GM12878 (cell line): ENCODE measurements around the gene CPSF4L. TPM values are rescaled to one million over a fixed set of nuclear protein-coding genes. Genes with fewer than 3 reads are reported as not detected.

ENCODE experiments used
- ATAC-seq: fragments of 200-7000 bp; cut with Tn5 transposase; 3 replicates; pipeline ENCODE4 v1.9.1; 2020; ENCODE audit warnings: mild to moderate bottlenecking, moderate library complexity
- BruUV-seq: library from RNA; stranded (reverse); fragments of 400-500 nt; replicated peaks from 2 replicates; lab custom pipeline; 2021; lab: Mats Ljungman, UMichigan
- CTCF ChIA-PET: fragments of 300-600 bp; sonication (Branson Sonifier 250); formaldehyde crosslinking; extraction: SDS; loops from one replicate; lab custom pipeline; 2021; ENCODE audit warnings: inconsistent platforms; lab: Yijun Ruan, JAX
- POLR2A ChIA-PET: fragments of 350-600 bp; formaldehyde crosslinking; extraction: SDS; loops from one replicate; lab custom pipeline; 2021; ENCODE audit warnings: inconsistent platforms; lab: Charles Lee
- RAD21 ChIA-PET: fragments of 300-600 bp; sonication (Branson Sonifier 250); formaldehyde crosslinking; loops from one replicate; lab custom pipeline; 2023; ENCODE audit warnings: antibody characterized with exemption; ENCODE audit not compliant: unreplicated experiment; lab: Charles Lee
- SMC1A ChIA-PET: fragments of 300-600 bp; sonication (Branson Sonifier 250); formaldehyde crosslinking; loops from one replicate; lab custom pipeline; 2023; ENCODE audit not compliant: unreplicated experiment, uncharacterized antibody; lab: Charles Lee
- DNase-seq: peaks from one replicate; pipeline ENCODE4 v3.0.0-alpha.2; 2011; ENCODE audit warnings: low read depth, low spot score
- FAIRE-seq: peaks from 3 replicates; lab custom pipeline; 2011; peaks lifted over from hg19 to GRCh38; lab: Jason Lieb, UNC
- H2AFZ ChIP-seq: 2 replicates; pipeline ENCODE4 v1.6.0; 2011; ENCODE audit warnings: low read depth, low read length, control low read depth; ENCODE audit not compliant: control insufficient read depth
- H3K27ac ChIP-seq: 2 replicates; pipeline ENCODE4 v1.5.1; 2011; ENCODE audit warnings: control low read depth; ENCODE audit not compliant: control insufficient read depth, insufficient read depth
- H3K27me3 ChIP-seq, 2 experiments: replicated peaks in 1 of 2; 2 replicates each; pipeline versions ENCODE4 v1.6.0 to v1.6.1; 2011; ENCODE audit warnings: low read length in 1 of 2; ENCODE audit not compliant: control insufficient read depth in 2 of 2, insufficient read depth in 2 of 2
- H3K36me3 ChIP-seq, 2 experiments: 2 replicates each; pipeline ENCODE4 v1.5.1; 2011; ENCODE audit warnings: low read length in 1 of 2; ENCODE audit not compliant: control insufficient read depth in 2 of 2, insufficient read depth in 2 of 2
- H3K4me1 ChIP-seq: 2 replicates; pipeline ENCODE4 v1.6.1; 2011; ENCODE audit warnings: mild to moderate bottlenecking, low read length, moderate library complexity, mixed read lengths; ENCODE audit not compliant: control insufficient read depth, insufficient read depth
- H3K4me2 ChIP-seq: 2 replicates; pipeline ENCODE4 v1.6.0; 2011; ENCODE audit warnings: control low read depth; ENCODE audit not compliant: control insufficient read depth, insufficient read depth
- H3K4me3 ChIP-seq: fragments of 200-600 bp; sonication (generic); 2 replicates; pipeline ENCODE4 v1.5.1; 2016
- H3K79me2 ChIP-seq: 2 replicates; pipeline ENCODE4 v1.6.0; 2011; ENCODE audit warnings: low read length; ENCODE audit not compliant: control insufficient read depth, insufficient read depth
- H3K9ac ChIP-seq: 2 replicates; pipeline ENCODE4 v1.8.0; 2011; ENCODE audit warnings: low read length, control low read depth, mixed read lengths; ENCODE audit not compliant: control insufficient read depth, insufficient read depth
- H3K9me3 ChIP-seq: replicated peaks from 3 replicates; pipeline ENCODE4 v1.5.1; 2011; ENCODE audit warnings: mild to moderate bottlenecking, low read length; ENCODE audit not compliant: control insufficient read depth, insufficient read depth
- H4K20me1 ChIP-seq: 2 replicates; pipeline ENCODE4 v1.6.0; 2011; ENCODE audit not compliant: control insufficient read depth, insufficient read depth
- BACH1 ChIP-seq: fragments of 450-650 bp; IDR thresholded peaks from 2 replicates; pipeline ENCODE4 v1.6.1; 2017; ENCODE audit warnings: mild to moderate bottlenecking, borderline replicate concordance
- CBX5 ChIP-seq: sonication (generic); IDR thresholded peaks from 2 replicates; pipeline ENCODE4 v1.6.1; 2016; ENCODE audit warnings: low read depth, moderate library complexity, mild to moderate bottlenecking, inconsistent platforms
- CTCF ChIP-seq, 3 experiments: IDR thresholded peaks in 2 of 3; conservative IDR thresholded peaks in 1 of 3; 2 replicates each; pipeline ENCODE4 v1.5.1; 2011; ENCODE audit warnings: low read depth in 3 of 3, low read length in 3 of 3, mild to moderate bottlenecking in 3 of 3, control low read depth in 2 of 3, moderate library complexity in 2 of 3, inconsistent platforms in 1 of 3, mixed read lengths in 1 of 3; ENCODE audit not compliant: control insufficient read depth in 2 of 3, insufficient read depth in 1 of 3; ENCODE audit errors: extremely low read depth in 1 of 3
- EZH2 ChIP-seq: IDR thresholded peaks from 2 replicates; pipeline ENCODE4 v1.6.1; 2012; ENCODE audit warnings: low read depth, mild to moderate bottlenecking, control low read depth, inconsistent platforms, low read length, borderline replicate concordance; ENCODE audit not compliant: control insufficient read depth
- IKZF2 ChIP-seq, 2 experiments: fragments of 450-650 bp; IDR thresholded peaks; 2 replicates each; pipeline ENCODE4 v1.6.1; 2017; ENCODE audit warnings: mild to moderate bottlenecking in 2 of 2, moderate library complexity in 2 of 2
- JUNB ChIP-seq: IDR thresholded peaks from 2 replicates; pipeline ENCODE4 v1.6.1; 2016; ENCODE audit warnings: antibody characterized with exemption, mild to moderate bottlenecking
- KDM1A ChIP-seq: fragments of 200-600 bp; sonication (generic); IDR thresholded peaks from 2 replicates; pipeline ENCODE4 v1.6.1; 2016; ENCODE audit warnings: borderline replicate concordance
- LARP7 ChIP-seq: fragments of 450-650 bp; IDR thresholded peaks from 2 replicates; pipeline ENCODE4 v1.6.1; 2017; ENCODE audit warnings: mild to moderate bottlenecking
- MLLT1 ChIP-seq: fragments of 450-650 bp; IDR thresholded peaks from 2 replicates; pipeline ENCODE4 v1.6.1; 2016; ENCODE audit warnings: mild to moderate bottlenecking
- MYB ChIP-seq: fragments of 150-350 bp; IDR thresholded peaks from 2 replicates; pipeline ENCODE4 v1.6.1; 2014; ENCODE audit warnings: mild to moderate bottlenecking, low read depth, low read length, borderline replicate concordance
- NBN ChIP-seq: fragments of 450-650 bp; IDR thresholded peaks from 2 replicates; pipeline ENCODE4 v1.6.1; 2016
- RAD51 ChIP-seq: fragments of 450-650 bp; IDR thresholded peaks from 2 replicates; pipeline ENCODE4 v1.6.1; 2016; ENCODE audit warnings: moderate library complexity, mild to moderate bottlenecking, inconsistent platforms
- RELA ChIP-seq: fragments of 450-650 bp; IDR thresholded peaks from 2 replicates; pipeline ENCODE4 v1.8.0; 2014; ENCODE audit warnings: borderline replicate concordance; ENCODE audit not compliant: partially characterized antibody
- SMAD1 ChIP-seq: fragments of 450-650 bp; IDR thresholded peaks from 2 replicates; pipeline ENCODE4 v1.6.1; 2018; ENCODE audit warnings: mild to moderate bottlenecking, low read depth; ENCODE audit not compliant: partially characterized antibody
- SMAD5 ChIP-seq: IDR thresholded peaks from 2 replicates; pipeline ENCODE4 v1.6.1; 2016; ENCODE audit warnings: antibody characterized with exemption, low read depth
- SP1 ChIP-seq: IDR thresholded peaks from one replicate; pipeline ENCODE4 v1.6.1; 2011; ENCODE audit warnings: low read depth, low read length
- SUZ12 ChIP-seq: fragments of 200-600 bp; sonication (generic); IDR thresholded peaks from one replicate; pipeline ENCODE4 v1.6.1; 2018; ENCODE audit warnings: antibody characterized with exemption, mild to moderate bottlenecking; ENCODE audit not compliant: unreplicated experiment
- ZNF592 ChIP-seq: fragments of 450-650 bp; IDR thresholded peaks from 2 replicates; pipeline ENCODE4 v1.6.1; 2017; ENCODE audit warnings: mild to moderate bottlenecking, moderate library complexity
- WGBS: methylation state at CpG from one replicate; pipeline ENCODE4 v1.1.6; 2016; ENCODE audit warnings: low lambda C conversion rate; ENCODE audit not compliant: insufficient replicate concordance, insufficient coverage; ENCODE audit errors: missing lambda C conversion rate; 5-methylcytosine and 5-hydroxymethylcytosine counted together
- in situ Hi-C: fragments of 300-500 bp; cut with MboI; formaldehyde crosslinking; loops from 9 replicates; pipeline ENCODE4 v1.14.3; 2018; ENCODE audit warnings: mixed read lengths
- intact Hi-C: fragments of 100-400 bp; cut with micrococcal nuclease; formaldehyde crosslinking; loops from one replicate; pipeline ENCODE4 v1.14.2; 2022; ENCODE audit not compliant: unreplicated experiment
- polyA plus RNA-seq, 11 experiments: library from polyadenylated mRNA; depleted of rRNA in 4 of 11; unstranded in 6 of 11; stranded (reverse) in 5 of 11; fragments of >200 nt; fragmentation: Nextera tagmentation in 4 of 11; fragmentation: Illumina TruSeq in 1 of 11; extraction: Ambion mirVana in 4 of 11; extraction: Trizol in 1 of 11; gene quantifications; 1 replicate in 1 of 11; 2 replicates in 10 of 11; pipeline versions ENCODE4 v1.2.1 to v1.2.3, GENCODE V29; 2011 to 2016; ENCODE audit warnings: inconsistent platforms in 2 of 11, missing spikeins in 2 of 11, low read depth in 1 of 11
- total RNA-seq, 4 experiments: library from RNA; depleted of rRNA in 3 of 4; stranded (reverse); fragments of >200 nt in 3 of 4; fragmentation: Illumina TruSeq in 1 of 4; extraction: Trizol in 1 of 4; gene quantifications; 2 replicates each; pipeline versions ENCODE4 v1.2.1 to v1.2.3, GENCODE V29; 2013 to 2021

The CPSF4L gene
- total and polyA plus RNA-seq, 10 of the 15 experiments (the other 5 are each of a cell fraction or from before 2014, with no cell fraction given), result not detected

GRCh38 chr17:73211745-73212144, 49.9 kb downstream of the CPSF4L start:
- H3K27me3 ChIP-seq, result no peaks in the 10 kb centered on the region
- CTCF ChIA-PET, result interaction anchor here (1.0 kb wide), 1 partner anchor 20 kb away, joined by 3 read pairs; no protein-coding TSS in a partner anchor
- ATAC-seq (no peak), FAIRE-seq (no peak), DNase-seq (no peak)
- H3K36me3 ChIP-seq, result peaks cover 13 to 21% of the 10 kb centered on the region in 2 experiments
- H3K79me2 ChIP-seq, result no peaks in the 10 kb centered on the region; the same call in none of the 2 replicates
- no peak for TF ChIP-seq JUNB
- TF ChIP-seq KDM1A, result no peak
- no peak for TF ChIP-seq ZNF592
- TF ChIP-seq EZH2, result no peak
- TF ChIP-seq SMAD1, result no peak
- TF ChIP-seq NBN, result no peak
- no peak for TF ChIP-seq MLLT1
- TF ChIP-seq MYB, result no peak
- TF ChIP-seq SP1, result no peak
- TF ChIP-seq RELA, result no peak
- TF ChIP-seq SUZ12, result no peak
- TF ChIP-seq LARP7, result no peak
- TF ChIP-seq RAD51, result no peak
- TF ChIP-seq BACH1, result no peak
- TF ChIP-seq CTCF (IDR thresholded peaks at IDR 0.05 in 2 of 3, conservative IDR thresholded peaks at IDR 0.05 in 1 of 3; ENCODE audit: control insufficient read depth in 2 of 3, extremely low read depth in 1 of 3, insufficient read depth in 1 of 3, low read depth in 3 of 3, low read length in 3 of 3), result no peak
- TF ChIP-seq CBX5, result no peak
- no peak for TF ChIP-seq SMAD5
- TF ChIP-seq IKZF2 (IDR thresholded peaks at IDR 0.05), result no peak
- H3K9me3 ChIP-seq, result no peaks in the 10 kb centered on the region
- no peak overlapping the region for H3K27ac ChIP-seq
- WGBS, result 82% methylated on average over 13 of the region's 13 CpGs
- H3K4me3 ChIP-seq, result no peak overlapping the region
- no peaks in the 10 kb centered on the region; the same call in 1 of the 2 replicates for H4K20me1 ChIP-seq
- in situ Hi-C loops (no loop called here), intact Hi-C loops (no loop called here)
- POLR2A ChIA-PET, result interaction anchor here (0.7 to 0.8 kb wide), 2 partner anchors 17 to 20 kb away, joined by 3 read pairs; no protein-coding TSS in a partner anchor
- H2AFZ ChIP-seq, result no peak overlapping the region
- H3K4me1 ChIP-seq, result peaks cover 4% of the 10 kb centered on the region; the same call in 1 of the 2 replicates
- RAD21 ChIA-PET, result interaction anchor here (0.8 kb wide), 1 partner anchor 484 kb away, joined by 3 read pairs; no protein-coding TSS in a partner anchor
- H3K4me2 ChIP-seq, result no peak overlapping the region
- BruUV-seq, result no TSS peak
- SMC1A ChIA-PET, result interaction anchor here (1.2 to 1.4 kb wide), 3 partner anchors 8 to 34 kb away, joined by 4 to 5 read pairs (median 4); no protein-coding TSS in a partner anchor
- H3K9ac ChIP-seq, result no peak overlapping the region
